ENCODE results near the gene GABARAPL1.
"Not testable (repeated sequence)": the region's sequence is repeated elsewhere in the genome, so short reads cannot be mapped to it uniquely, and the experiment has no call there.

Gene GABARAPL1

DNA sequence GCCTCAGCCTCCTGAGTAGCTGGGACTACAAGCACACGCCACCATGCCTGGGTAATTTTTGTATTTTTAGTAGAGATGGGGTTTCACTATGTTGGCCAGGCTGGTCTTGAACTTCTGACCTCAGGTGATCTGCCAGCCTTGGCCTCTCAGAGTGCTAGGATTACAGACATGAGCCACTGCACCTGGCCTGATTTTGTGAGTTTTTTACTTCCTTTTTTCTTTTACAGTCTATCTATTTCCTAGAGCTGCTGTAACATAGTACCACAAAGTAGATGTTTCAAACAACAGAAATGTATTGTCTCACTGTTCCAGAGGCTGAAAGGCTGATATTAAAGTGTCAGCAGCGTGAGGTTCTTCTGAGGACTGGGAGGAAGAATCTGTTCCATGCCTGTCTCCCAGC is 8.2 kb upstream of the GABARAPL1 start:
- not testable (repeated sequence) for DNase-seq

DNA sequence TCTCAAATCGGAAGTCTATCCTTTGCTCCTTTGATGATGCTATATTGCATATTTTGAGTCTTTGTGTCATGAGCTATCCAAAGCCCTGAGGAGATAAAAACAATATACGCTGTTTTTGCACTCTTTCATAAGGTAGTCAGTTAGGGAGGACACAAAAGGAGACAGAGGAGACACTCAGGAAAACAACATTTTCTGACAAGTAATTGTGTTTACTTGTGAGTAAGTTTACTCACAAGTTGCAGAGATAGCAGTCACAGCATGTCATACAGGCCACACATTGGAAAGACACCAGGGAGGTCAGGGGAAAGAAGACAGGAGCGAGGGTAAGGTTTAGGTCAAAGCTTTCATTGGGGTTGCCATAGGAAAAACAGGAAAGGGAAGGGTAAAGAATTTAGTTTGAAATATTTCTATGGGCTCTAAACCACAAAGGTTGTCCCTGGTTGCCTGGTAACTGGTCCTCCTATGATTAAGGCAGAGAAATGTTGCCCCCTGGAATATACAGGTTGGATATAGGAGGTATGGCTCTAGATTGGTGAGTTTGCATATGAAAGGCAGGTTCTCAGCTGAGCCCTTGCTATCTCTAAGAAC is 7.4 kb upstream of the GABARAPL1 start:
- DNase-seq = no peak

- DNase-seq = no peak
Observed at GRCh38 chr12:10207136-10207535, 5.5 kb upstream of the GABARAPL1 start.

DNA sequence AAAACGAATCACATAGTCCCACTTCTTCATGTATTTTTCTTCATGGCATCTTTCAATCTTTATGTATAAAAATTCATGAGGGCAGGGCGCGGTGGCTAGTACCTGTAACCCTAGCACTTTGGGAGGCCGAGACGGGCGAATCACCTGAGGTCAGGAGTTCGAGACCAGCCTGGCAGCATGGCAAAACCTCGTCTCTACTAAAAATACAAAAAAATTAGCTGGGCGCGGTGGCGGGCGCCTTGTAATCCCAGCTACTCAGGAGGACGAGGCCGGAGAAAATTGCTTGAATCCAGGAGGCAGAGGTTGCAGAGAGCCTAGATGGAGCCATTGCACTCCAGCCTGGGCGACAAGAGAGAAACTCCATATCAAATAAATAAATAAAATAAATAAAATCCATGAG is 2.5 kb upstream of the GABARAPL1 start:
- no peak for DNase-seq

DNA sequence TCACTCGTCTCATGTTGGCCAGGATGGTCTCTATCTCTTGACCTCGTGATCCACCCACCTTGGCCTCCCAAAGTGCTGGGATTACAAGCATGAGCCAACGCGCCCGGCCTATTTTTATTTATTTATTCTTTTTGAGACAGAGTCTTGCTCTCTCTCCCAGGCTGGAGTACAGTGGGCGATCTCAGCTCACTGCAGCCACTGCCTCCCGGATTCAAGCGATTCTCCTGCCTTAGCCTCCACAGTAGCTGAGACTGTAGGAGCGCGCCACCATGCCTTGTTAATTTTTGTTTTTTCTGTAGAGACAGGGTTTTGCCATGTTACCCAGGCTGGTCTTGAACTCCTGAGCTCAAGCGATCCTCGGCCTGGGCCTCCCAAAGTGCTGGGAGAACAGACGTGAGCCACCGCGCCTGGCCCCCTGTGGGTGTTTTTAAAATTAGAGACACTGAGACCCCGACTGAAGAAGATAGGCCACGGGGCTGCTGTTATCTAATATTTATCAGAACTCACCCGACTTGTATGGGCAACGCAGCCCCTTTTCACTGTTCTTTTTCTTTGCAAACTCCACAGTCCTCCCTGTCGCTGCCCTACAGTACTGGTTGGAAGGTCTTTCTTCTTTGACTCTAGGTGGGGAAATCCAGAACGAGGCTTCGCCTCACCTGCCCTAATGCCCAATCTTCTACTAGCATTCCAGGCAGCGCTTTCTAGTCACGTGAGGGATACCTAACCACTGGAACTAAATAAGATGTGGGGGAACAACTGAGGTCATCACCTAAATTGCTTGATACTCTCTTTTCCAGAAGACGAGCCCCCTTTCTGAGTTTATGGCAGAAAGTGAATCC is 1.4 kb upstream of the GABARAPL1 start:
- no peak for DNase-seq

GRCh38 chr12:10211940-10212738 is 538 bp upstream of the GABARAPL1 start:
- peak; percentile 86 for DNase-seq

DNA sequence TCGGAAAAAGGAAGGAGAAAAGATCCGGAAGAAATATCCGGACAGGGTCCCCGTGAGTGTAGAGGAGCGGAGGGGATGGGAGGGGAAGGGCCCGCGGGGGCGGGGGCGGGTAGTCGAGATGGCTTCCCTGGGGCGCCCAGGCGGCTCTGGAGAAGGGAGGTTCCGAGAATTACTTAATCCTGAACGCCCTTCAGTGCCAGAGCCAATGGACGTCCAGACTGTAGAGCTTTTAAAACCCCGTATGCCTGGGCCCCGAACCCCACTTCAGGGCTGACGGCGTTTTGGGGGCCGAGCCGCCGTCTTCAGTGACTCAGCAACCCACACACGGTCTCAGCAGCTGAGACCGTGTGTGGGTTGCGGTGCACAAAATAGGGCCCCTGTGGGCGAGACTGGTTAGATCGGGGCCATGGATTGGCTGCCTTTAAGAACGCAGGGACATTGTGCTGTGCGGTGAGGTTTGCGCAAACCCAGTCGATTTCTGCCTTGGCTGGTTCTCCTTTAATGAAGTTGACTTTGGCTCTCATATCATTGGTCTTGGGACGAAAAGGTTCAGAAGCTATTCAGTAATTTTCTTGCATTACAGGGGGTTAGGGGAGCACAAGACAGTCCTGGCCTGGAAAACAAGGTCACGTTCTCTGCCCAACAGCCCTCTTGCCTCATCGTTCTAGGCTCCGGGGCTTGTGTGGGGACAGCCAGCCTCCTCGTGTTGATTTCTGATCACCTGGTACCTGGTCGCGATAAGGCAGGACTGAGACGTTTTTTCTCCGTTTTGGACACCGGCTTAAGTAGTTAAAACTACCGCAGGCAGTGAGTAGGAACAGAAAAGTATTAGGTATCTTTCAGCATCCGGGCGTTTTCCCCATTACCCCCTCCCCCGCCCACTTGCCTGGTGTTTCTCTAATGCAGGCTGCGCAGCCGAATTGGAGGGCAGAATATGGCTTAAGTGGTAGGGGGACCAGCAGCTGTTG is 775 bp downstream of the GABARAPL1 start:
- peak; percentile 76 for DNase-seq

DNA sequence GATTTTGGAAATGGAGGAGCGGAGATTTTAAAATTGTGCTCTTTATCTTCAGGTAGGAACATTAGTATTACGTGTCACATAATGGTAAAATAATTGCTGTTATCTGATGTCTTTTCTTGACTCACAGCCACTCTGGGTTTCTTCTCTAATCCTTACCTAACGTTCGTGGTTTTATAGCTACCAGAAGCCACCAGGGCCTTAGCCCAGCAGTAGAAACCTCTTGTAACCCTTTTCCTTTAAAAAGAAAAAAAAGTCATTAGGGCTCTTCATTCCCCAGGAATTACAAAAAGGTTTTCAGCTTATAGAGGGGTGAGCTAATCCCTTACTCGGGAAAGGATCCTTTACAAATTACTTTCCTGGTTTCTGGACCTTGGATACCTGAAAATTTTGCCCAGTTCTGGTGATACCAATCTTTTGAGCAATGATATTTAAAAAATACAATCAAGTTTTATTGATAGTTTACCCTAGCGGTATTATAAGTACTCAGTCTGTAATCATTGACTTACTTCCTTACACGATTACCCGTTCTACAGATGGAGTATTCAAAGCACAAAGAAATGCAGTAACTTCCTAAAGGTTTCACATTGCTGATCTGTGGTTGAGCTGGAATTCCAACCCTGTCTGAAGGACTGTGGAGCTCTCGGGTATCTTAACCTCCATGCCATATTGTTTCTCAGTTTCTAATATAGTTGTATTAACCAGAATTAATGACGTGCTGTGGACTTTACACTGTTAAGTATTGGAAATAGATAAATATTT is 1.6 kb downstream of the GABARAPL1 start:
- no peak for DNase-seq

DNA sequence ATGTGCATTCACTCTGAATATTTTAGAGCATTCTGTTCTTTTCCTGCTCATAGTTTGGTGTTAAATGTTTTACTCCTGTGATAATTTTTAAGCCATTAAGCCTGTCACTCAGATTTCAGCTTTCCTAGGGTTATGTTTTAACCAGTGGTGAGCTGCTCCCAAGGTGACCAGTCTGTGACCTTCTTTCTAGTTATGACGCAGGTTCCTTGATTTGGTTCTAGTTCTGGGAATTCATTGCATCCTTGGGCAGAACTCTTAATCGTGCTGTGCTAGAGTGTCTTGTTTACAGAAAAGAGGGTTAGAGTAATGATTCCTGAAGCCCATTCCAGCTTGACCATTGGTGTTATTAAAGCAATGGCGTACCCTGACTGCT is 2.2 kb downstream of the GABARAPL1 start:
- DNase-seq = no peak

DNA sequence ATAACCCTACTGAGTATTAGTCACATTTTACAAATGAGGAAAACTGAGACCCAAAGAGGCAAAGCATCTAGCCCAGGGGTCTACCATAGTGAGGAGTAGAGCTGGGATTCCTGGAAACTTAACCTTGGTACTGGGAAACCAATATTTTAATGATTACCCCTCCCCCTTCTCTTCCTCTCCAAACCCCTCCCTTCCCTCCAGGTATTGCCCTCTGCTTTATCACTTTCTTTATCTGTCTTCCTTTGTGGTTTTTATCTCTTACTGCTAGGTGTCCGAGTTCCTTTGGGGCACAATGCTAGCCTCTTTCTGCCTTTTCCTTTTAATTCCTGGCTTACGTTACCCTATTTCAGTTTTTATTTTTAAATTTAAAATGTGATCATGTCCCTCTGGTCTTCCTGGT is 2.8 kb downstream of the GABARAPL1 start:
- DNase-seq = no peak

DNA sequence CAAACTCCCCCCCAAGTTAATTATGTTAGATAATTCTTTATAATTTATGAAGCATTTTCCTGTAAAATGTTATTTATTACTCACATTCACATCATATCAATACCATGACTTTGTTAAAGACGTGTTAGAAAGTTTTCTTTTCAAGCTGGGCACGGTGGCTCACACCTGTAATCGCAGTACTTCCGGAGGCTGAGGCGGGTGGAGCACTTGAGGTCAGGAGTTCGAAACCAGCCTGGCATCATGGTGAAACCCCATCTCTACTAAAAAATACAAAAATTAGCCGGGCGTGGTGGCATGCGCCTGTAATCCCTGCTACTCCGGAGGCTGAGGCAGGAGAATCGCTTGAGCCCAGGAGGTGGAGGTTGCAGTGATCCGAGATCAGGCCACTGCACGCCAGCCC is 3.3 kb downstream of the GABARAPL1 start:
- not testable (repeated sequence) for DNase-seq

GRCh38 chr12:10218021-10218420 is 5.3 kb downstream of the GABARAPL1 start:
- no peak for DNase-seq

DNA sequence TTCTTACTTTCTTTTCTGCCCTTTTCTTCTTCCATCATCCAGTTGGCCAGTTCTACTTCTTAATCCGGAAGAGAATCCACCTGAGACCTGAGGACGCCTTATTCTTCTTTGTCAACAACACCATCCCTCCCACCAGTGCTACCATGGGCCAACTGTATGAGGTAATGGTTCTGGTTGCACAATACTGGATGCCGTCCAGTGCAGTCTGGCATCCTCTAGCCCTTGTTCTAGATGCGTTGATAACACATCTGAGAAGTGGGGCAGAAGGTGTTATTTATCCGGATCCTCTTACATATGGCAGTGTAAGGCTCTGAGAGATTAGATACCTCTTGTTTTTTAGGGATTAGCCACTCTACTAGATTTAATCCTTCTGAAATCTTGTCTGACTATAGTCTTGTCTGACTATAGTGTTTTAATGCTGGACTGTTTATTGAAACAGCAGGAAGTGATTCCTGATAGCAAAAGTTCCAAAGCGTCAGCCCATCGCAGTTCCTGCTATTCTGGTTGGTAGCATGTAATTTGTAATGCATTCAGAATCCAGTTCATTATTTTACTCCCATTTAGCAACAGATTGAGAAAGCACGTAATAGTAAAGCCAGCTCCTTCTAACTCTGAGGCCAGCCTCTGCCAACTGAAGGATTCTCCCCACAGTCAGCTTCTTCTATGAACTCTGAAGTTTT is 7.9 kb downstream of the GABARAPL1 start:
- DNase-seq = no peak

GRCh38 chr12:10221846-10222245 is 9.2 kb downstream of the GABARAPL1 start:
- no peak for DNase-seq

DNA sequence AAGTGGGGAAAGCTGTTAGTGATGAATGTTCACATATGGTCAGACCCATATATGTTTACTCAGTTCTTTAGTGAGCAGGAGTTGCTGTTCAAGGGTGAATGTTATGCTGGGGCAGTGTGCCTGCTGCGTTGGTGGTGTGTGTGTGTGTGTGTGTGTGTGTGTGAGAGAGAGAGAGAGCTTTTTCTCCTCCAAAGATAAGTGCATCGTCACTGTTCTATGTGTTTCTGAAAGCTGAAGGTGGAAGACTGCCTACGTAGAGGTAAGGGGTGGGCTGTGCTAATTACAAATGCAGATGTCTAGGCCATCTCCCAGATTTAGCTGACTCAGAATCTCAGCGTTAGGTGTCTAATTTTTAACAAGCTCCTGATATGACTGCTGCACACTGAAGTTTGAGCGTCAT is 10.5 kb downstream of the GABARAPL1 start:
- no peak for DNase-seq

DNA sequence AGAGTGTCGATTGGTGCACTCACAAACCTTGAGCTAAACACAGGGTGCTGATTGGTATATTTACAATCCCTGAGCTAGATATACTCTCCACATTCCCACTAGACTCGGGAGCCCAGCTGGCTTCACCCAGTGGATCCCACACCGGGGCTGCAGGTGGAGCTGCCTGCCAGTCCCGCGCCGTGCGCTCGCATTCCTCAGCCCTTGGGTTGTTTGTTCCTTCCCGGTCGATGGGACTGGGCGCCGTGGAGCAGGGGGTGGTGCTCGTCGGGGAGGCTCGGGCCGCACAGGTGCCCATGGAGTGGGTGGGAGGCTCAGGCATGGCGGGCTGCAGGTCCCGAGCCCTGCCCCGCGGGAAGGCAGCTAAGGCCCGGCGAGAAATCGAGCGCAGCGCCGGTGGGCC is 12.7 kb downstream of the GABARAPL1 start:
- DNase-seq = not testable (repeated sequence)

DNA sequence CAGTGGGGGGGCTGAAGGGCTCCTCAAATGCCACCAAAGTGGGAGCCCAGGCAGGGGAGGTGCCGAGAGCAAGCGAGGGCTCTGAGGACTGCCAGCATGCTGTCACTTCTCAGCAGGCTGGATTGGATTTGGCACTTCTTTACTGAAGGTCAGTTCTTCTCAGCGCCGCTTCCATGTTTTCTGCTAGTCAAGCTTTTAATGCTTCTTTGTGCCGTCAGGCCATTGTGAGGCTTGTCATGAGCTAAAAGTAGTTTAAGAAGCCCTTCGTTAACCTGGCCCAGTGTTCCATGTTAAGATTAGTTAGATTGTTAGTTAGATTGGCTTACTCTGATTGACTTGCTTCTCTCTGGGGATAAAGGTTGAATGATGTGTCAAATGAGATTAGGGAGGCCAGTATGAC is 13.4 kb downstream of the GABARAPL1 start:
- no peak for DNase-seq

DNA sequence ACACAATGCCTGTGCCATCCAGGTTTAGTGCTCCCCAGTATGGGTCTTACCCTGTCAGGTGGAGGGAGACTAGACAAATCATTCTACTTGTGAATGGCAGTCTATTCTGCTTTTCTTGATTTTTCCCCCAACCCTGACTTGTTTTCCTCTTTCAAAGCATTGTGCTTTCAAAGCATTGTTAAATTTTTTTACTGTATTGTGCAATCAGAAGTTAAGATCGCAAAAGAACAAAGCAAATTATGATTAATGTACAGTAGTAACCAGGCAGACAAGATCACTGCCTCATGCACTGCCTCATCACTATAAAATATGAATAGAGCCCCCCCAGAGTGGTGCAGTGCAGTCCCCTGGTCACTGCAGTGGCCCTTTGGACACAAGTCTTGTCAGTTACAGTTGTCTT is 14.1 kb downstream of the GABARAPL1 start:
- DNase-seq = no peak

DNA sequence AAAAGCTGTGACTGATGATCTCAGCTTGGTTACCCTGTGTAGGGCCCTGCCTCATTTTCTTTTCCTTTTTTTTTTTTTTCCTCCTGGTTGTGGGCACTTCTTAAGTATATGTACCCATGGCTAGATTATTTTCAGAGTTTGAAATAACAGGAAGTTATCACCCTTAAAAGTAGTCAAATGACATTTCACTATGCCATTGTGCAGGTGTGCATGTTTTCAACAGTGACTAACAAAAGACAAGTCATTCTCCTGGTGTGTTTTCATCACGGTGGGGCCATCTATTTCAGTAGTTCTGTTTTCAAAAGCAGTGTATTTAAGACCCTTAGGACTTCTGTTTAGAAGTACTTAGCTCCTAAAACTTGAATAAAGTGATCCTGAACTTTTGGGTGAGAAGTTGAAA is 15.0 kb downstream of the GABARAPL1 start:
- DNase-seq = no peak

GRCh38 chr12:10234562-10234961 is 21.9 kb downstream of the GABARAPL1 start:
- no peak for DNase-seq

Measured in activated naive CD4-positive, alpha-beta T cell treated with anti-CD3 and anti-CD28 coated beads, Interleukin-2, amount 50 U/mL, for 16 hours (primary cell).